GM12891 (cell line): ENCODE data around the gene FASTKD1.

Experiments used
- POLR2A ChIP-seq: IDR thresholded peaks from 2 replicates; pipeline ENCODE4 v1.6.1; 2011; ENCODE audit warnings: low read depth, low read length, control low read depth
- POLR2AphosphoS5 ChIP-seq: IDR thresholded peaks from 2 replicates; pipeline ENCODE4 v1.6.1; 2011; ENCODE audit warnings: low read depth, low read length, control low read depth
- SPI1 ChIP-seq: IDR thresholded peaks from 2 replicates; pipeline ENCODE4 v1.6.1; 2011; ENCODE audit warnings: low read depth, low read length, control low read depth
- TAF1 ChIP-seq: IDR thresholded peaks from 2 replicates; pipeline ENCODE4 v1.6.1; 2011; ENCODE audit warnings: low read depth, low read length, control low read depth

GRCh38 chr2:169598982-169599381 is 25.3 kb upstream of the FASTKD1 start:
- TF ChIP-seq POLR2A = no peak
- TF ChIP-seq SPI1 = no peak
- no peak for TF ChIP-seq POLR2AphosphoS5
- no peak for TF ChIP-seq TAF1
